Gastroesophageal sphincter (tissue), 2 donors: Measurements from ENCODE around the gene HDGF.

ENCODE experiments used
- EP300 ChIP-seq: sonication (generic); formaldehyde crosslinking; IDR thresholded peaks from one replicate; pipeline ENCODE4 v1.6.1; 2017; ENCODE audit warnings: antibody characterized with exemption, mild to moderate bottlenecking
- POLR2A ChIP-seq, 2 donors: fragments of 450-650 bp; IDR thresholded peaks; one replicate each; pipeline ENCODE4 v1.6.1; 2017; ENCODE audit warnings: antibody characterized with exemption in 2 of 2, mild to moderate bottlenecking in 2 of 2, moderate library complexity in 1 of 2
- POLR2AphosphoS5 ChIP-seq: sonication (generic); formaldehyde crosslinking; IDR thresholded peaks from one replicate; pipeline ENCODE4 v1.6.1; 2017; ENCODE audit warnings: antibody characterized with exemption

GRCh38 chr1:156794506-156795373, 43.3 kb upstream of the HDGF start:
- TF ChIP-seq POLR2A (IDR thresholded peaks at IDR 0.05) (no peak), EP300 (no peak), POLR2AphosphoS5 (no peak)
